Osteocyte (in vitro differentiated cells): ENCODE measurements around the gene JADE1. TPM values are rescaled to one million over a fixed set of nuclear protein-coding genes. Genes with fewer than 3 reads are reported as not detected.

Experiments
- DNase-seq: peaks from one replicate; pipeline ENCODE4 v3.0.0; 2021; ENCODE audit warnings: mixed read lengths; ENCODE audit not compliant: unreplicated experiment; ENCODE audit errors: extremely low spot score
- H3K27ac Mint-ChIP-seq: one replicate; pipeline ENCODE4 v1.8.0; 2021; ENCODE audit warnings: mild to moderate bottlenecking, mixed read lengths; ENCODE audit not compliant: unreplicated experiment
- H3K27me3 Mint-ChIP-seq: one replicate; pipeline ENCODE4 v1.8.0; 2021; ENCODE audit warnings: mixed read lengths; ENCODE audit not compliant: unreplicated experiment
- H3K36me3 Mint-ChIP-seq: one replicate; pipeline ENCODE4 v1.8.0; 2021; ENCODE audit warnings: mixed read lengths; ENCODE audit not compliant: unreplicated experiment
- H3K4me1 Mint-ChIP-seq: one replicate; pipeline ENCODE4 v1.8.0; 2021; ENCODE audit warnings: mixed read lengths; ENCODE audit not compliant: unreplicated experiment
- H3K4me3 Mint-ChIP-seq: one replicate; pipeline ENCODE4 v1.8.0; 2021; ENCODE audit warnings: mild to moderate bottlenecking, moderate library complexity, mixed read lengths; ENCODE audit not compliant: unreplicated experiment
- H3K9me3 Mint-ChIP-seq: one replicate; pipeline ENCODE4 v1.8.0; 2021; ENCODE audit warnings: mixed read lengths; ENCODE audit not compliant: unreplicated experiment
- CTCF ChIP-seq: fragments of 200-600 bp; sonication (generic); IDR thresholded peaks from 2 replicates; pipeline ENCODE4 v1.5.0; 2021; ENCODE audit warnings: antibody characterized with exemption, mild to moderate bottlenecking, moderate library complexity
- total RNA-seq: library from RNA; stranded (reverse); gene quantifications from 2 replicates; pipeline ENCODE4 v1.2.1, GENCODE V29; 2021

JADE1 gene
- total RNA-seq, 1 donor from 2014 or later: 19.7 TPM

GRCh38 chr4:128921954-128922353 lies 112.5 kb downstream of the JADE1 start:
- H3K4me1 Mint-ChIP-seq: no peaks in the 10 kb centered on the region
- no peak for TF ChIP-seq CTCF
- DNase-seq: no peak
- H3K27ac Mint-ChIP-seq: no peak overlapping the region
- H3K36me3 Mint-ChIP-seq: peaks cover 18% of the 10 kb centered on the region
- peaks cover 26% of the 10 kb centered on the region for H3K9me3 Mint-ChIP-seq
- H3K4me3 Mint-ChIP-seq: no peak overlapping the region
- no peaks in the 10 kb centered on the region for H3K27me3 Mint-ChIP-seq
